ENCODE results near the gene CTTNBP2NL.

- TF ChIP-seq ZNF274 (IDR thresholded peaks at IDR 0.05; ENCODE audit: low read depth, low read length) (no peak), SUZ12 (IDR thresholded peaks at IDR 0.05; ENCODE audit: extremely low read depth, insufficient read depth, insufficient read length) (no peak), YY1 (IDR thresholded peaks at IDR 0.05; ENCODE audit: insufficient read depth, insufficient read length) (no peak)
These were observed 8.2 kb upstream of the CTTNBP2NL start for GRCh38 chr1:112387807-112388206.
